NCI-H1105 treated with DMSO at 0.1 percent for 48 hours (cell line): ENCODE results near the gene CD247.

Source experiments
- DNase-seq: peaks from one replicate; lab custom pipeline; 2025; lab: John Stamatoyannopoulos, UW

Gene CD247

GRCh38 chr1:167512046-167512654 lies 6.2 kb downstream of the CD247 start:
- no peak for DNase-seq

- no peak for DNase-seq
These were observed 6.8 kb downstream of the CD247 start for GRCh38 chr1:167511374-167511986.

- DNase-seq: no peak
These were observed 7.4 kb downstream of the CD247 start for GRCh38 chr1:167510881-167511280.

GRCh38 chr1:167510244-167510643 lies 8.1 kb downstream of the CD247 start:
- DNase-seq: no peak

- no peak for DNase-seq
These were observed 8.7 kb downstream of the CD247 start for GRCh38 chr1:167509587-167509986.

GRCh38 chr1:167507719-167508118 lies 10.6 kb downstream of the CD247 start:
- DNase-seq: no peak

GRCh38 chr1:167504467-167504827 lies 13.9 kb downstream of the CD247 start:
- no peak for DNase-seq

- DNase-seq: no peak
These were observed 14.5 kb downstream of the CD247 start for GRCh38 chr1:167503626-167504466.

GRCh38 chr1:167502719-167503462 lies 15.4 kb downstream of the CD247 start:
- DNase-seq: no peak

- DNase-seq: no peak
These were observed 16.2 kb downstream of the CD247 start for GRCh38 chr1:167502192-167502551.

- no peak for DNase-seq
These were observed 16.7 kb downstream of the CD247 start for GRCh38 chr1:167501515-167502191.

- no peak for DNase-seq
These were observed 18.0 kb downstream of the CD247 start for GRCh38 chr1:167500283-167500860.

- no peak for DNase-seq
These were observed 18.6 kb downstream of the CD247 start for GRCh38 chr1:167499664-167500101.

- DNase-seq: no peak
These were observed 19.2 kb downstream of the CD247 start for GRCh38 chr1:167499106-167499505.

- DNase-seq: no peak
These were observed 21.3 kb downstream of the CD247 start for GRCh38 chr1:167496797-167497619.

GRCh38 chr1:167493372-167493771 lies 25.0 kb downstream of the CD247 start:
- DNase-seq: no peak

- no peak for DNase-seq
These were observed 25.8 kb downstream of the CD247 start for GRCh38 chr1:167492481-167492910.

GRCh38 chr1:167491586-167492461 lies 26.5 kb downstream of the CD247 start:
- no peak for DNase-seq

GRCh38 chr1:167490765-167491164 lies 27.6 kb downstream of the CD247 start:
- no peak for DNase-seq
